Hepatocyte (in vitro differentiated cells): Measurements from ENCODE around the gene TMIE.

Experiments used
- CTCF ChIP-seq: fragments of 200-600 bp; sonication (generic); IDR thresholded peaks from 2 replicates; pipeline ENCODE4 v1.5.1; 2016; ENCODE audit warnings: antibody characterized with exemption, mild to moderate bottlenecking; ENCODE audit not compliant: poor library complexity
- EZH2 ChIP-seq: fragments of 200-600 bp; sonication (generic); IDR thresholded peaks from 2 replicates; pipeline ENCODE4 v1.6.1; 2016; ENCODE audit warnings: antibody characterized with exemption, mild to moderate bottlenecking, borderline replicate concordance

DNA sequence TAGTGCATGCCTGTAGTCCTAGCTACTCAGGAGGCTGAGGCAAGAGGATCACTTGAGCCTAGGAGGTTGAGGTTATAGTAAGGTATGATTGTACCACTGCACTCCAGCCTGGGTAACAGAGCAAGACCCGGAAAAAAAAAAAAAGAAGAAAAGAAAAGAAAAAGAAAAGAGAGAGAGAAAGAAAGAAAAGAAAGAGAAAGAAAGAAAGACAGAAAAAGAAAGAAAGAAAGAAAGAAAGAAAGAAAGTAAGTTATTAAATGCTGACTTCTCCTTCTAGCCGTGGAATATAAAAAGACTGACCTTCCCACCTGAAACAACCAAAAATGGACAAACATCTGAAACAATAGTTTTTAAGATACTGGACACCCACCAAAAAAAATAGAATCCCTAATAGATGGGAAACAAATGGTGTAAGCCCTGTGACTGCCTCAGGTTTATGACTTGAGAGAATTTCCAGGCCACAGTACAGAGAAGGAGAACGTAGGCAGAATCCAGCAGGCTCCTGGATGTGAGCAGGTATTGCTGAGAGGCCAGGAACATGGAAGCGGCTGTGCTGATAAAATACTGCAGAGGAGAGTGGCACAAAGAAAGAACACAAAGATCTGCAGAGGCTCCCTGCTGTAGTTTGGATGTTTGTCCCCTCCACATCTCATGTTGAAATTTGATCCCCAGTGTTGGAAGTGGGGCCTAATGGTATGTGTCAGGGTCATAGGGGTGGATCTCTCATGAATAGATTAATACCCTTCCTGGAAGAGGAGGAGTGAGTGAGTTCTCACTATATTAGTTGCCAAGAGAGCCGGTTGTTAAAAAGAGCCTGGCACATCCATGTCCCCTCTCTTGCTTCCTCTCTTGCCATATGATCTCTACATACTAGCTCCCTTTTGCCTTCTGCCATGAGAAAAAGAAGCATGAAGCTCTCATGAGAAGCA, 58.3 kb downstream of the TMIE start:
- no peak for TF ChIP-seq CTCF
- no peak for TF ChIP-seq EZH2
